NCI-H1694 treated with DMSO at 0.1 percent for 48 hours (cell line): ENCODE data around the gene DLL4.
A peak's percentile ranks its signal among the peaks of the same experiment; 100 is the strongest.

Source experiments
- DNase-seq: peaks from one replicate; lab custom pipeline; 2025; lab: John Stamatoyannopoulos, UW

The DLL4 gene

DNA sequence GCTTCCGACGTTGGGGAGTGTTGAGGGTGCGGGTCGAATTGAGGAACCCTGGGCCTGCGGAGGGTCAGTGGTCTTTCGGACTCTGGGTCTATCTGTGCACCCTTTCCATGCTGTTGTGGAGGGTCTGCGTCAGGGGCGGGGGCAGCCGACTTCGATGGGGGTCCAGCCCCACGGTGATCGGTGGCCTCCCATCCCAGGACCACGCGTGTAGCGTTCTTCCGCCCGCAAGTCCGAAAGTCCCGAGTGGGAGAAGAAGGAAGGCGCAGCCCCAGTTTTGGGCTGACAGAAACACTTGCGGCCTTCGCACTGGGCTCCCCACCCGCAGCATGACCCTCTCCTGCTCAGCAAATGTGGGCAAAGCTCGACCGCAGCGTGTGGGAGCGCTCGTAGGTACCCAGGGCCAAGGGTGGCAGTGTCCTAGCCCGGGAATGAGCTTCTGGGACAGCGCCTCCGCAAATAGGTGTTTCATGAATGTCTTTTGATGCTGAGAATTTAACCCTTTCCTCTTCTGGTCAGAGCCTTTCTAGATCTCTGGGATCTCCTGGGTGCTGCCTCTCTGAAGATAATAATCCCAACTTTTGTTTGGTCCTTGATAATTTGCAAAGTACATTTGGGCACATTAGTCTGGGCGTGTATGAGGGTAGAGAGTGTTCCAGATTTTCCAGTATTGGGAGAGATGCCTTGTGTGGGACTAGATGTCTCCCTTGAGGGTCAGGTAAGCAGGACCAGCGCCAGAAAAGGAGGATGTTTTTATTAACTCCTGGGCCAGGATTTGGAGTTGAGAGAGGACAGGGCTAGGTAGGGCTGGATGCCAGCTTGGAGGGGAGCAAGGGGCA, 2.3 kb upstream of the DLL4 start:
- DNase-seq = no peak

DNA sequence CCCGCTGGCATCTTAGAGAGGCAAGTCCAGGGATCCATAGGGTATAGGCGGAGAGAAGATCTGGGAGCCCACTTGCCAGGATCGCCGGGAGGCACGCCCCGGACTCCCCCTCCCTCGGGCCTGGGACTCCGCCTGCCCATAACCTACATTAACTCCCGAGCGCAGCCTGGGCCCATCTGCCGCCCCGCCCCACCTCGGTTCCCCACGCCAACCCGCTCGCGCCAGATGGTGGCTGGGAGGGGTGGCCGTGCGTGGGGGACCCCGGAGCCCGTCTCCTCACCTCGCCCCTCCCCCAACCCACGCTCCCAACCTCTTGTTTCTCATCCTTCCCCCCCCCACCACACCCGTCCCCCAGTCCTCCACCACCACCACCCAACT, 1.7 kb upstream of the DLL4 start:
- peak; percentile 26 for DNase-seq

DNA sequence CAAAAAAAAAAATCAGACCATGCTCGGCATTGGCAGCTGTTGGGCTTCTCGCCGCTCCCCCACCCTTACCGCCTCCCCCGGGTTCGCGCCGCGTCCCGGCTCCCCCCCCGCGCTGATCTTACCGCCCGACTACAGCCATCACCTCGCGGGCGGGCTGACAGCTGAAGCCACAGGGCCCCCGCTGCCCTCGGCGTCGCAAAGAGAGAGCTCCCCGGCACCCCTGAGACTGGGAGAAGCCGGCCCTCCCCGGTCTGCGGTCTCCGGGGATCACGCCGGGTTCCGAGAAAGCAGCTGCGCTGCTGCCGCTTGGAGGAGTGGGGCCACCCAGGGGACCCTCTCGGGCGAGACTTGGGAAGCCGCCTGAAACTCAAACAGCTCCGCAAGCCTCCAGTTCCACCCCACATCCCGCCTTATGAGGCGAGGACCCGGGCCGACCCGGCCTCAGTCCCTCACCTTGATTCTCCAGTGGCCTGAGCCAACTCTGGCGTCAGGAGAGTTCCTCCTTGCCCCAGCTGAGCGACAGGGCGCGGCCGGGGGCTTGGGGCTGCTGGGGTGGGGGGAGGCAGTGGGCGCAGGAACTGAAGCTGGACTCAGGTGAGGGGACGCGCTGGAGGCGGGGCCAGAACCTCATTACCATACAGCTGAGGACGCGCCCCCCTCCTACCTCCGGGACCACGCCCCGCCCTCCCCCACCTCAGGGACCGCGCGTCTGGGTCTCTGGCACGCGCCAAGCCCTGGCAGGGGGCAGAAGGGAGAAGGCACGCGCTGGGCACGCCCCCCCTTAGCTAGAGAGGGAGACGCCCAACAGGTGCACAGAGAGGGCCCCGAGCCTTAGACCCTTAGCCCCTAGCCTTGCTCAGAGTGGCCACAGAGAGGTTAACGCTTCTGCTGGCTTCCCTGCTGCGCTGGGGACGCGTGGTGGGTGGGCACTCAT, 1.0 kb upstream of the DLL4 start:
- DNase-seq = no peak

DNA sequence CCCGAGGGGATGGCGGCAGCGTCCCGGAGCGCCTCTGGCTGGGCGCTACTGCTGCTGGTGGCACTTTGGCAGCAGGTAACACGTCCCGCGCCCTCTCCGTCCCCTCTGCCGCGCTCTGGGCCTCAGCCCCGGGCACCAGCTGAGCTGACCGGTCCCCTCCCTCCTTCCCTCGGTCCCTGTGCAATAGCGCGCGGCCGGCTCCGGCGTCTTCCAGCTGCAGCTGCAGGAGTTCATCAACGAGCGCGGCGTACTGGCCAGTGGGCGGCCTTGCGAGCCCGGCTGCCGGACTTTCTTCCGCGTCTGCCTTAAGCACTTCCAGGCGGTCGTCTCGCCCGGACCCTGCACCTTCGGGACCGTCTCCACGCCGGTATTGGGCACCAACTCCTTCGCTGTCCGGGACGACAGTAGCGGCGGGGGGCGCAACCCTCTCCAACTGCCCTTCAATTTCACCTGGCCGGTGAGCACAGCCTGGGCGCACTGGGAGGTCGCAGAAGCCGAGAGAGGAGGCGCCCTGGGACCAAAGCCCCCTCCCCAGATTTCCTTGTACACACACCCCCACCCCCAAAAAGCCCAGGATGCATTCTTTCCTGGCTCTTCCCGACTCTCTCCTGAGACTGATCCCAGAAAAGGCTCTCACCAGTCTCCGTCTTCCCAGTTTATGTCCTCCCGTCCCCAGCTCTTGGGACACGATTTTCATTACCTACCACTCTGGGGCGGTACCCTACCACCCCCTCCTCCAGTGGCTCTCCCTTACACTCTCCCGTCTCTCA, 705 bp downstream of the DLL4 start:
- no peak for DNase-seq

DNA sequence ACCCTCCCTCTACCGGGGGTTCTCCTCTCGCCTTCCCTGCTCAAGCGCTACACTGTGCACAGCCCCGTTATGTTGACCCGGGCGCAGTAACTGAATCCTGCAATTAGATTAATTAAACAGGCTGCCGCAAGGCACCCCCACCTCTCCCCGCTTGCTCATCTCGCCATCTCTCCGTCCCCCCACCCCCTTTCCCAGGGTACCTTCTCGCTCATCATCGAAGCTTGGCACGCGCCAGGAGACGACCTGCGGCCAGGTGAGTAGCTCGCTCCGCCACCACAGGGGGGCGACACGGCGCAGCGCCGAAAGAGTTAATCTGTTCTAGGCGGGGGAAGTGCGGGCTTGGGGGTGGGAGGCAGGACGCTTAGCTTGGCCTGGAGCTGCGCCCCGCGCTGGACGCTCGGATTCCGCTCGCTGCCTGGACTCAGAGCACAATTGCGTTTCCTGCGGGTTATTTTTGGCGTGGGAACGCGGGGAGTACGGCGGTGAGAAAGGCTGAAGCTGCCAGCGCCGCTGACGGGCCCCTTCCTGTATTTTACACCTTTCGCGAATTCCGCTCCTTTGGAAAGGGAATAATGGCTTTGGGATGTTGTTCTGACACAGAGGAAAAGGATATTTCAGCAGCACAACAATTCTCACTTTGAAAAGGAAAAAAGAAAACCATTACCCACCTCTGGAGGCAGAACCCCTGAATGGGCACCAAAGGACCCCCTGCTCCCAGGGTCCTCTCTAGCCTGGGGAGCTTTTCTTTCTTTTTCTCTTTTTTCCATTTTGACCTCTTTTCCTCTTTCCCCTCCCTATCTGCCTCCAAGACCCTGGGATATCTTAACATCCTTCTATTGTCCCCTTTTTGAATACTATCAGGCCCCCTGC, 1.5 kb downstream of the DLL4 start:
- no peak for DNase-seq

DNA sequence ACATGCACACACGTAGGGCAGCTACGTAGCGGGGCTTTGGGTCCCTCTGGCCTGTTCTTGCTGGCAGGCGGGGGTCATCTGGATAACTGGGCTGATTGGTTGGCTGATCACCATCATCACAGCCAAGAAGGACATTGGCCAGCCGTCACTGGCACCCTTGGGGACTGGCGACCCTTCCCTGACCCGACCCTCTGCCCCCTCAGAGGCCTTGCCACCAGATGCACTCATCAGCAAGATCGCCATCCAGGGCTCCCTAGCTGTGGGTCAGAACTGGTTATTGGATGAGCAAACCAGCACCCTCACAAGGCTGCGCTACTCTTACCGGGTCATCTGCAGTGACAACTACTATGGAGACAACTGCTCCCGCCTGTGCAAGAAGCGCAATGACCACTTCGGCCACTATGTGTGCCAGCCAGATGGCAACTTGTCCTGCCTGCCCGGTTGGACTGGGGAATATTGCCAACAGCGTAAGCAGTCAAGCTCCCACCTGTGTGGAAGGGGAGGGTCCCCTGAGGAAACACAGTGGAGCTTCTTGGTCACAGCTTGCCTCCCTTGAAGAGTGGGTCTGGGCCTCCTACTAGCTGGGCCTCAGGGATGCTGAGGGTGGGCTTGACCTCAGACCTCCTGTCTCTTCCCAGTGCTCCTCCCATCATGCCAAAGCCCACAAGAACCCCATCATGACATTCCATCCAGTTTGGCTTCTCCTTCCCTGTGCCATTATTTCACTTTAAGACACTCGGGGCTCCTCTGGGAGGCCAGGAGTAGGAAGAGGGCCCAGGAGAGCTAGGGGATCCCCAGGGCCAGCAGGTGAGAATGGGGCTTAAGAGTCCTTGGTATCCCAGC, 2.4 kb downstream of the DLL4 start:
- DNase-seq = no peak

DNA sequence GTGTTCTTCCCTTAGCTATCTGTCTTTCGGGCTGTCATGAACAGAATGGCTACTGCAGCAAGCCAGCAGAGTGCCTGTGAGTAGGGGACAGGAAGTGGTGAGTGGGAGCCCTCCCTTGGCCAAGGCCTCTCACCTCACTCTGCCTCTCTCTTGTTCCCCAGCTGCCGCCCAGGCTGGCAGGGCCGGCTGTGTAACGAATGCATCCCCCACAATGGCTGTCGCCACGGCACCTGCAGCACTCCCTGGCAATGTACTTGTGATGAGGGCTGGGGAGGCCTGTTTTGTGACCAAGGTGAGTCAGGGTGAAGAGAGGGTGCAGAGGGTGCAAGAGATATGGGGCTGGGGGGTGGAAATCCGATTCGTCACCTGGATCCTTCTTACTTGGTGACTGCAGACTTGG, 3.0 kb downstream of the DLL4 start:
- no peak for DNase-seq

DNA sequence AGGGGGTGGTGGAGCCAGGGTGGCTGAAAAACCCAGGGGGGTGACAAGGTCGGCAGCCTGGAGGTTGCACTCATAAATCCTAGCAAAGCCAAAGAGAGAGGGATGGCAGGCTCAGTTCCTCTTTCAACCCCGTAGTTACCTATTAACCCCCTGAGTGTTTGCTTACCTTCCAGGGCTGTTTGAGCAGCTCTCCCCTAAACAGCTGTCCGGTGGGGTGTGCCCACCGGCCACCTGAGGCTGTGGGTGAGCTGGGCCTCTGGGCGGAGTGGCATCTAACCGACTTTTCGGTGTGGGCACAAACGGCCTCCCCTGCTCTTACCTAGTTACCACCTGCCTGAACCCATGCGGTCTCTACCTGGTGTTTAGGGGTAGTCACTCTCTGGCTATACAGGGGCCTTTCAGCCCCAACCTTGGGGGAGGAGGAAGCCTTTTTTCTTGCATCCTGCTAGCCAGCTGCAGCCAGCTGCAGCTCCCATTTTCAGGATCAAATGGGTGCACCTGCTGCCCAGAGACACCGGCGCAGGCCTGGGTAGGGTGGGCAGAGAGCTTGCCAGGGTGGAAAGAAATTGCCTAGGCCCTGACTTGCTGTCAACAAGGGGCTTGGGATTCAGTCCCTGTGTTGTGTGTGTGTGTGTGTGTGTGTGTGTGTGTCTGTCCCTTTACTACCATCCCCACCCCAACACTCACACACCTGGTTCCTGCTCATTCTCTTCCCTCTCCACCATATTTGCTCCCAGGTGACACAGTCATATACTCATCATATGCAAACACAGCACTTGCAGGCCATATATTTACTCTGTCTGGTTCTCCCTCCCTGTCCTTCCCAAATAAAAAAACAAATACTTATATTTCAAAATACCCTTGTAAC, 3.7 kb downstream of the DLL4 start:
- no peak for DNase-seq

DNA sequence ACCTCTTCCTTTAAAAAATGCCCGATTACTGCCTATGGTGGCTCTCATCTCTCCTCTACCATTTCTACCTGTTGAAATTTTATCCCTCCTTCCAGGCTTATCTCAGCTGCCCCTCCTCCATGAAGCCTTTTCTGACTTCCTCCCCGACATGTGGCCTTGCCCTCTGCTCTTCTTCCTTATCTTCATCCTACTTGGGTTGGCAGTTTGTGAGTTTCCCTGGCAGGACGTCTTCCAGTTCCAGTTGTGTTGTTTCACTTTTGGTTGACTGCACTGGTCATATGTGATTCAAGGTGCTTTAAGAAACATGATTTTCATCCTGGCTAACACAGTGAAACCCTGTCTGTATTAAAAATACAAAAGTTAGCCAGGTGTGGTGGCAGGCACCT, 4.4 kb downstream of the DLL4 start:
- DNase-seq = no peak

DNA sequence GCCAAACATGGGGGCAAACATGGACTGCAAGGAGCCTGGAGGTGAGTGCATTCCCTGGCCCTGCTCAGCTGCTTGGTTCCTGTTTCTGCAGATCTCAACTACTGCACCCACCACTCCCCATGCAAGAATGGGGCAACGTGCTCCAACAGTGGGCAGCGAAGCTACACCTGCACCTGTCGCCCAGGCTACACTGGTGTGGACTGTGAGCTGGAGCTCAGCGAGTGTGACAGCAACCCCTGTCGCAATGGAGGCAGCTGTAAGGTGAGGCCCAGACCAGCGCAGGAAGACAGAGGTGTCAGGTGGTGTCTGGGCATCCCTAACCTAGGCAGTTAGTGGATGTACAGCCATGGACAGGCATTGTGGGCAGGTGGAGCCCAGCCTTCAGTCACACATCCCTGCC, 5.3 kb downstream of the DLL4 start:
- DNase-seq = no peak

DNA sequence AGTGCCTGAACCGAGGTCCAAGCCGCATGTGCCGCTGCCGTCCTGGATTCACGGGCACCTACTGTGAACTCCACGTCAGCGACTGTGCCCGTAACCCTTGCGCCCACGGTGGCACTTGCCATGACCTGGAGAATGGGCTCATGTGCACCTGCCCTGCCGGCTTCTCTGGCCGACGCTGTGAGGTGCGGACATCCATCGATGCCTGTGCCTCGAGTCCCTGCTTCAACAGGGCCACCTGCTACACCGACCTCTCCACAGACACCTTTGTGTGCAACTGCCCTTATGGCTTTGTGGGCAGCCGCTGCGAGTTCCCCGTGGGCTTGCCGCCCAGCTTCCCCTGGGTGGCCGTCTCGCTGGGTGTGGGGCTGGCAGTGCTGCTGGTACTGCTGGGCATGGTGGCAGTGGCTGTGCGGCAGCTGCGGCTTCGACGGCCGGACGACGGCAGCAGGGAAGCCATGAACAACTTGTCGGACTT, 7.1 kb downstream of the DLL4 start:
- DNase-seq = no peak

DNA sequence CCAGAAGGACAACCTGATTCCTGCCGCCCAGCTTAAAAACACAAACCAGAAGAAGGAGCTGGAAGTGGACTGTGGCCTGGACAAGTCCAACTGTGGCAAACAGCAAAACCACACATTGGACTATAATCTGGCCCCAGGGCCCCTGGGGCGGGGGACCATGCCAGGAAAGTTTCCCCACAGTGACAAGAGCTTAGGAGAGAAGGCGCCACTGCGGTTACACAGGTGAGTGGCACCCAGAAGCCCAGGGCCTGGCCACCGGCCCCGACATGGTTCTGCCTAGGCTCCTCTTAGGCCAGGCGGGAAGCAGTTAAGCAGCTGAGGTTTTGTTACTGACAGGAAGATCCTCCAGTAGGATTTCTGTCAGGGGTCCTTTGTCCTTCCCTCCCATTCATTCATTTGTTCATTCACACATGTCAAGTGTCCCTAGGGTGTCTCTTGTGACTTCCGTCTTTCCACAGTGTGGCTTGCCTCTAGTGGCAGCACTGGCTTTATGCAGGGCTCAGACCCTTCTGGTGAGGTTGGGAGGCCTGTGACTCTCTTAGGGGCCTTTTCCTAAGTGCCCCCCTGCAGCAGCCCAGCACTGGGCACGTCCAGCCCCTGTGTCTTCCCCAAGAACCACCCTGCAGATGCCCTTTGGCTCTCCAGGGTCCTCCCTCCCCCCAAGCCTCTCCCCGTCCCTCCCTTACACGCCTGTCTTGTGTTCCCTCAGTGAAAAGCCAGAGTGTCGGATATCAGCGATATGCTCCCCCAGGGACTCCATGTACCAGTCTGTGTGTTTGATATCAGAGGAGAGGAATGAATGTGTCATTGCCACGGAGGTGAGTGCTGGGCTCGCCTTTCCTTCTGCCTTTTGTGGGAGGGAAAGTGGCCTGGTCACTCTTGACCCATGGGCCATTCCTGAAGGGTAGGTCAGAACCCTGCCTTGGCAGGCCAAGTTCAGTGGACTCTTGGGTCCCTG, 7.8 kb downstream of the DLL4 start:
- DNase-seq = no peak

DNA sequence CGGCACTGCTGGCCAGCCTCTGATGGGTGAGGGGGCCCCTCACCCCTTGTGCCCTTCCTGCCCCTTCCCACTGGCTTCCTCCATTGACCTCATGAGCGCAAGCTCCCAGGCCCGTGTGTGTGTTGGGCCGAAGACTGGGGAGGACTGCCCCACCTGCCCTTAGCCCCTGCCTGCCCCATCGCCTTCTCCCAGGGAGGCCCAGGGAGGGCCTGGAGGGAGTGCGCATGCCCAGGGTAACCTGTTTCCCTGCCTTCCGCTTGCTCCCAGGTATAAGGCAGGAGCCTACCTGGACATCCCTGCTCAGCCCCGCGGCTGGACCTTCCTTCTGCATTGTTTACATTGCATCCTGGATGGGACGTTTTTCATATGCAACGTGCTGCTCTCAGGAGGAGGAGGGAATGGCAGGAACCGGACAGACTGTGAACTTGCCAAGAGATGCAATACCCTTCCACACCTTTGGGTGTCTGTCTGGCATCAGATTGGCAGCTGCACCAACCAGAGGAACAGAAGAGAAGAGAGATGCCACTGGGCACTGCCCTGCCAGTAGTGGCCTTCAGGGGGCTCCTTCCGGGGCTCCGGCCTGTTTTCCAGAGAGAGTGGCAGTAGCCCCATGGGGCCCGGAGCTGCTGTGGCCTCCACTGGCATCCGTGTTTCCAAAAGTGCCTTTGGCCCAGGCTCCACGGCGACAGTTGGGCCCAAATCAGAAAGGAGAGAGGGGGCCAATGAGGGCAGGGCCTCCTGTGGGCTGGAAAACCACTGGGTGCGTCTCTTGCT, 8.8 kb downstream of the DLL4 start:
- peak; percentile 13 for DNase-seq

DNA sequence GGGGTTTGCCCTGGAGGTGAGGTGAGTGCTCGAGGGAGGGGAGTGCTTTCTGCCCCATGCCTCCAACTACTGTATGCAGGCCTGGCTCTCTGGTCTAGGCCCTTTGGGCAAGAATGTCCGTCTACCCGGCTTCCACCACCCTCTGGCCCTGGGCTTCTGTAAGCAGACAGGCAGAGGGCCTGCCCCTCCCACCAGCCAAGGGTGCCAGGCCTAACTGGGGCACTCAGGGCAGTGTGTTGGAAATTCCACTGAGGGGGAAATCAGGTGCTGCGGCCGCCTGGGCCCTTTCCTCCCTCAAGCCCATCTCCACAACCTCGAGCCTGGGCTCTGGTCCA, 9.4 kb downstream of the DLL4 start:
- DNase-seq = no peak

DNA sequence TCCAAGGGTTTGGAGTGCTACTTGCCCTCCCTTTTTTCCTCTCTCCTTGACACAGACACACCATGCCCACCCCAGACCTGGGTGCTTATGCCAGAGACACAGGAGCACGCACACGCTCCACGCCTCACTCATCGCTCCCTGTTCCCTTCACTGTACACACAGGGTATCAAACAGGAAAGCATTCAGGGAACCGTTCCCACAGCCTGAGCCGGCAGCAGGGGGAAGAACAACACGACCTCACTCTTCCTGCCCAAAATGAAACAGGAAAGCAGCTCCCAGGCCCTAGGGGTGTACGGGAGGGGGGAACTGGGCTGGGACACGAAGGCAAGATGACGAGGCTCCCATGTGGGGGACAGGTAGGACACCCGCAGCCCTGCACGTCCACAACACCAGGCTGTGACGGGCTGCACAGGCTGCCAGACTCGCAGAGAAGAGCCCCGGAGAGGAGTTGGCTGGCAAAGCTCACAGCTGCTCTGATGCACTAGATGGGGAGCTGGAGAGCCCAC, 11.2 kb downstream of the DLL4 start:
- DNase-seq = no peak

DNA sequence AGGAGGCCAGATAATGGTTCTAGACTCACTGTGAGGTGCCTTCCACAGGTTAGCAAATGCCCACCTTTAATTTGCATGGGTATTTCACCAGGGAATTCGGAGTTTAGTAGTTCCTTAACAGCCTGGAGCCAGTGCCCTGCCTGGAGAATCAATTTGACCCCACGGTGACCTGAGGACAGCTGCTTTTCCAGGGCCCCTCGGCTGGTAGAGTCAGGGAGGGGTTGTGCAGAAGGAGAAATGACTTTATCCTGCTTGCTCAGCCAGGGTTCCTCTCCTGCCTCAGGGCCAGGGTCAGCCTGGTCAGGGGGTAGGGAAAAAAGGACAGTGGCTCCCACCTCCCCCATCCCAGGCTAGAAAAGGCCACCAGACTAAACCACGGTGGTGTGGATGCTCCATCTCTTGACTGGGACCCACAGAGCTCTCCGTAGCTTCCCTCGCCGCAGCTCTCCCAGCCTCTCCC, 12.0 kb downstream of the DLL4 start:
- no peak for DNase-seq
